MV-4-11 (cell line): ENCODE data around the gene JAM3.

Experiments used
- DNase-seq: peaks from one replicate; lab custom pipeline; 2025; lab: John Stamatoyannopoulos, UW

JAM3 gene

DNA sequence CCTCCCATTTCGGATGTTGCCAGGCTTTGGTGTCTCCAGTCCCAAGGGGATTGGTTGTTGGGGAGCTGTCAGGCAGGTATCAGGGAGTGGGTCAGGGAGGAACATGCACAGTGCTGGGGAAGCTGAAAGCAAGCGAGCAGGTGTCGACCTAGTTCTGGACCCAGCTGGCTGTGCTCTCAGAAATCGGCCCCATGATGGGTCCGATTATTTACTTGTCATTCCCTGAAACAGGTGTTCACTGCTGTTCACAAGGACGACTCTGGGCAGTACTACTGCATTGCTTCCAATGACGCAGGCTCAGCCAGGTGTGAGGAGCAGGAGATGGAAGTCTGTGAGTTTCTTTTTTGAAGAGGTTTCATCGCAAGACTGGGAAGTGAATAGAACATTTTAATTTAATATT is 76.8 kb downstream of the JAM3 start:
- DNase-seq, result no peak

DNA sequence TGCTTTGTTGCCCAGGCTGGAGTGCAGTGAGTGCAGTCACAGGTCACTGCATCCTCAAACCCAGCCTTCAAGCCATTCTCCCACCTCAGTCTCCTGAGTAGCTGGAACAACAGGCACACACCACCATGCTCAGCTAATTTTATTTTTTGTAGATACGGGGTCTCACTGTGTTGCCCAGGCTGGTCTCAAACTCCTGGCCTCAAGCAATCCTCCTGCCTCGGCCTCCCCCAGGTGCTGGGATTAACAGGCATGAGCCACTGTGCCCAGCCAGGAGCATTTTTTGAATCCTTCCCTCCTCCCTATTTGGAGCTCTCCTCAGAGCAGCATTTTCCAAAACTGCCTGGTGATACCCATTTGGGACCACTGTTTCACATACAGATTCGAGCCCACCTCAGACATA is 77.7 kb downstream of the JAM3 start:
- DNase-seq, result no peak

DNA sequence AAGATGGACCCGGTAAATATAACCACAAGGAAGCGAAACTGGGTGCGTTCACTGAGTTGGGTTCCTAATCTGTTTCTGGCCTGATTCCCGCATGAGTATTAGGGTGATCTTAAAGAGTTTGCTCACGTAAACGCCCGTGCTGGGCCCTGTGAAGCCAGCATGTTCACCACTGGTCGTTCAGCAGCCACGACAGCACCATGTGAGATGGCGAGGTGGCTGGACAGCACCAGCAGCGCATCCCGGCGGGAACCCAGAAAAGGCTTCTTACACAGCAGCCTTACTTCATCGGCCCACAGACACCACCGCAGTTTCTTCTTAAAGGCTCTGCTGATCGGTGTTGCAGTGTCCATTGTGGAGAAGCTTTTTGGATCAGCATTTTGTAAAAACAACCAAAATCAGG is 80.5 kb downstream of the JAM3 start:
- DNase-seq, result peak; percentile 29

DNA sequence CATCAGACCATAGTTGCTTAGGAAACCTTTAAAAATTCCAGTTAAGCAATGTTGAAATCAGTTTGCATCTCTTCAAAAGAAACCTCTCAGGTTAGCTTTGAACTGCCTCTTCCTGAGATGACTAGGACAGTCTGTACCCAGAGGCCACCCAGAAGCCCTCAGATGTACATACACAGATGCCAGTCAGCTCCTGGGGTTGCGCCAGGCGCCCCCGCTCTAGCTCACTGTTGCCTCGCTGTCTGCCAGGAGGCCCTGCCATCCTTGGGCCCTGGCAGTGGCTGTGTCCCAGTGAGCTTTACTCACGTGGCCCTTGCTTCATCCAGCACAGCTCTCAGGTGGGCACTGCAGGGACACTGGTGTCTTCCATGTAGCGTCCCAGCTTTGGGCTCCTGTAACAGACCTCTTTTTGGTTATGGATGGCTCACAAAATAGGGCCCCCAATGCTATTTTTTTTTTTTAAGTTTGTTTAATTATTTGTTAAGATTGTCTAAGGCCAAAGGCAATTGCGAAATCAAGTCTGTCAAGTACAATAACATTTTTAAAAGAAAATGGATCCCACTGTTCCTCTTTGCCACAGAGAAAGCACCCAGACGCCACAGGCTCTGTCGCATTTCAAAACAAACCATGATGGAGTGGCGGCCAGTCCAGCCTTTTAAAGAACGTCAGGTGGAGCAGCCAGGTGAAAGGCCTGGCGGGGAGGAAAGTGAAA is 81.5 kb downstream of the JAM3 start:
- peak; percentile 19 for DNase-seq

DNA sequence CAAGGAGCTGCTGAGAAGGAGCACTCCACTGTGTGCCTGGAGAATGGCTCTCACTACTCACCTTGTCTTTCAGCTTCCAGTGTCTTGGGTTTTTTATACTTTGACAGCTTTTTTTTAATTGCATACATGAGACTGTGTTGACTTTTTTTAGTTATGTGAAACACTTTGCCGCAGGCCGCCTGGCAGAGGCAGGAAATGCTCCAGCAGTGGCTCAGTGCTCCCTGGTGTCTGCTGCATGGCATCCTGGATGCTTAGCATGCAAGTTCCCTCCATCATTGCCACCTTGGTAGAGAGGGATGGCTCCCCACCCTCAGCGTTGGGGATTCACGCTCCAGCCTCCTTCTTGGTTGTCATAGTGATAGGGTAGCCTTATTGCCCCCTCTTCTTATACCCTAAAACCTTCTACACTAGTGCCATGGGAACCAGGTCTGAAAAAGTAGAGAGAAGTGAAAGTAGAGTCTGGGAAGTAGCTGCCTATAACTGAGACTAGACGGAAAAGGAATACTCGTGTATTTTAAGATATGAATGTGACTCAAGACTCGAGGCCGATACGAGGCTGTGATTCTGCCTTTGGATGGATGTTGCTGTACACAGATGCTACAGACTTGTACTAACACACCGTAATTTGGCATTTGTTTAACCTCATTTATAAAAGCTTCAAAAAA is 82.3 kb downstream of the JAM3 start:
- DNase-seq, result no peak

DNA sequence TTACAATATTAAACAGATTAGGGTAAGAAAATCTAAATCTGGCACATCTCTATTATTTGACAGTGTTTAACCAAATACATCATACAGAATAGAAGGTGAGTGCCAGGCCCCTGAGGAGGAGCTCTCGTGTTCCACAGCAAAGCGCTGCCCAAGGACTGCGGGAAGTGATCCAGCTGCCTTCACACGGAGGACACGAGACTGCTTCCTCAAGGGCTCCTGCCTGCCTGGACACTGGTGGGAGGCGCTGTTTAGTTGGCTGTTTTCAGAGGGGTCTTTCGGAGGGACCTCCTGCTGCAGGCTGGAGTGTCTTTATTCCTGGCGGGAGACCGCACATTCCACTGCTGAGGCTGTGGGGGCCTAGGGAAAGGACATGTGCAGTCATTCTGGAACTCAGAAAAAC is 83.8 kb downstream of the JAM3 start:
- DNase-seq, result no peak

DNA sequence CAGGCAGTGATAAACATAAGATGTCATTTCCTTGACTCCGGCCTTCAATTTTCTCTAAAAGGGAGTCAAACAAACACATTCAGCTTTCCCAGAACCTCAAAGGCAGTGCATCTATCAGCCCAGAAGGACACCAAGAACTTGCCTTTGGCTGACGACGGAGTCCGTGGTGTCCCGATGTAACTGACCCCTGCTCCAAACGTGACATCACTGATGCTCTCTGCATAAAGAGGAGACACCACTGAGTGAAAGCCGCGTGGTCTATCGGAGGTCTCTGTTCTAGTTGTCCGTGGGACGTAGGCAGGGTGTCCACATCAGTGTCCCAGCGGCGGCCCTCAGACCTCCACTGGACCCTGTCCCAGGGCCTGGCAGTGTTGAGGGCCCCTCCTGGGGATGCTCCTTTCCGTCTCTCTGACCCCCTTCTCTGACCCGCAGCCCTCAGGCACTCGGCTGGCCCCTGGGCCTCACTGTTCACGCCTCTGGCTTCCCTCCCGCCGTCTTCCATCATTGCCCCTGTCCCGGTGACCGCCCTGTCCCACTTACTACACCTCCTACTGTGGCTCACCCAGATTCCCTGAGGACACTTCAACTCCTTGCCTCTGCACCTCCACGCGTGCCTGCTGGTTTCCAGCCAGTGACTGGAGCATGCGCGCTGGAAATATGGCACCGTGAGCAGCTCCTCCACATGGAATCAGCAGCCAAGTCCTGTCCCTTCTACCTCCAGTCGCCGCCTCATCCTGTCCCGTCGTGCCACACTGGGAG is 84.5 kb downstream of the JAM3 start:
- no peak for DNase-seq

DNA sequence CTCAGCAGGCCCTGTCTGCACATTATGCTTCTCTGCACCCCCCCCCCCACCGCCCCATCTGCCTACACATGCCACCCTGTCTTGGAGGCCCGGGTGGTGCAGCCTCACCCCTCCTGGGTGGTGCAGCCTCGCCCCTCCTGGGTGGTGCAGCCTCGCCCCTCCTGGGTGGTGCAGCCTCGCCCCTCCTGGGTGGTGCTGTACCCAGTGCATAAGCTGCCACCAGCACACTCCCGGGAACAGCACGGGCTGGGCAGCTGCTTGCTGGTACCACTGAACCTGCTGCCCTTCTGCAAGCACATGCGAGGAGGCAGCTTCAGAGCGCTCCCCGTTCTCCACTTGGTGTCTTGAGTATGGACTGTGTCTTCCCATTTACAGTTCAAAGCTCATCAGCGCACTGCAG is 85.6 kb downstream of the JAM3 start:
- DNase-seq, result no peak

DNA sequence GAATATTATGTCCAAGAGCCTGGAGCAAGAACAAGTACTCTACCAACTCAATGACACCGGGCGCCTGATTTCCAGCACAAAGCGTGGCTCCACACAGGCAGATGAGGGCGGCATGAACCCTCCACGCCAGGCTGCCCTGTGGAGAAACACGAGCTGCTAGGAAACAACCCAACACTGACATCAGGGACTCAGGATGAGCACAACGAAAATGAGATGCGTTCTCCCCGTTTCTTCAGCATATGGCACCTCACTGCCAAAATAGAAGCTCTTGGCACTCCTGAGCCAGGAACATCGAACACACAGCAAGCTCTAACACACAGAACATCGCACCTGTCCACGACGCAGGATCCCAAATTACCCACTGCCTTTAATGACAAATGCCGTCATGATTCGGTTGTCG is 86.6 kb downstream of the JAM3 start:
- no peak for DNase-seq

DNA sequence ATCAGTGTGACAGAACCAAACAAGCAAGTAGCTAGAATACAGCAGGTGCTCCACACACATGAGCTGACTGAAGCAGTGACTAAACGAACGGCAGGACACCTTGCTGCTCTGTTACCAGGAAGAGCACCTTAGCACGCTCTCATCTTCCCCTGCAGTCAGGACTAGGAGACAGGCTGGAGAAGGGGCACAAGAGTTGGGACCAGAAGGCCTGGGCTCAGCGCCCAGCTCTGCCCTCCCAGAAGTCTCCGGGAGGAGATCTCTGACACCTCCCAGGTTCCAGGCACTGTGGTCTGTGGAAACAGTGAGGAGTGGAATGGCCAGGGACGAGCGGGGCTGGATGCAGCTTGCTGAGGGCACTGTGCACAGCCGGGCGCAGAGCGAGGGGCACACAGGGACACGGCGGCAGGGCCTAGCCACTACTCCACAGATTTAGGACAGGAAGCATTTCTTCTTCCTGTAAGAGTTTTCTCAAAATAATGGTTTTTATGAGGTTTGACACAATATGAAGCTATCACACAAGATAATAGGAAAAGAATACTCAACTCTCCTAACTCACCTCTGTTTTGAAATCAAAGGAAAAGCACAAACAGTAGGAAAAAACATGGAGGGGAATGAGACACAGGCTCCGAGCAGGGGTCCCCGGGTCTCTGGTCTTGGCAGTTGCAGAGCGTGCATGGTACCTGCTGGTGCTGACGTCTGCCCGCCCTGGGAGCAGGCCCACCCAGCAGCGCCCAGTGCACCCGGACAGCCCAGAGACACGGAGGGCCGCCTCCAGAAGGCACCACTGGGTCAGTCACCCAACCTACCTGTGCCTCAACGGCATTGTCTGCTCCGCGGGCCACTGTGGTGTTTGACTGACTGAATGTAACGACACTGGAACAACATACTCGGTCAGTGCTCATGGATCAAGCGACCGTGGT is 87.3 kb downstream of the JAM3 start:
- no peak for DNase-seq

DNA sequence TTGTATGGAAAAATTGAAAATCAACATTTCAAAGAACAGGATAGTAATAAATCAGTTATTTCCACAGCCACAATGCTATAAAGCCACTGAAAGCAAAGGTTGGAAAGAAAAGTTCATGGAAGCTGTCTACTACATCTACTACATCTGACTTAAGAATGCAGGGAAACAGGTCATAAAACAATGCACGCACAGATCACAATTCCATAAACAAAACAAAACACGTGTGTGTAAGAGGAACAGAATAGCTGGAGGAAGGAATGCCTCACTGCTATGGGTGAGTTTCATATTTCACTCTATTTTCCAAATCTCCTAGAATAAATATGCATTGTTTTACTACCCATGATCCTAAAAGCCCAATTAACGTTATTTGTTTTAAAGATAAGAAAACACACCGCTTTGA is 88.6 kb downstream of the JAM3 start:
- no peak for DNase-seq

DNA sequence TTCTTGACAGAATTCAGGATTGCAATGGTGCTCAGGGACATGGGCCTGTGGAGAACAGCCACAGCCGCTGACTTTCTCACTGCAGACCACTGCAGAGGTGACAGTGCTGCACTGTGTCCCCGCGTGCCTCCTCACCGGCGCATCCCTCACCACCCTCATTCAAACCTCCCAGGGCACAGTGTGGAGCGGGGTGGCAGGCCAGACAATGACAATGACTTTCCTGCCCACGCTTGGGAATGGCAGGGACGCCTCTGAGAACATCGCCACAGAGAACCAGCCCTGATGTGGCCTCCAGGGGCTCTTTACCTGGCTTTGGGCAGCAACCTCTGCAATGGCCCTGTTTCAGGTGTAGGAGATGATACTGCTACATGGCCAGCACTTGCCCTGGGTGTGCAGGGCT is 89.2 kb downstream of the JAM3 start:
- no peak for DNase-seq

DNA sequence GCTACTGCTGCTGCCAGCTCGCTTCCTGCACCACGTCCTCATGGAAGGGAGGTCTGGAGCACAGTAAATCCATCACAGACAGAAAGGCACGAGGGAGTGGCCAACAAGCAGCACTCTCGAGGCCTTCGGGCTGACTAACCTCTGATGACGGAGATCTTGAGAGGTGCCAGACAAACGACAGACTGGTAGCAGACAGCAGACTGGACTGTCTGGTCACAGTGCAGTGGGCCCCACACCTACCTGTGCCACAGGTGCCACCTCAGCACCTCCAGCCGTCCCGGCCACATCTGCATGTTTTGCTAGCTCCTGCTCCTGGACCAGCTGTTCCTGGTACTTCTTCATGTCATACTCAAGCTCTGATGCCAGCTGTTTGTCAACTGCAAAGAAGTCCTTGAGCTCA is 90.8 kb downstream of the JAM3 start:
- DNase-seq, result no peak

DNA sequence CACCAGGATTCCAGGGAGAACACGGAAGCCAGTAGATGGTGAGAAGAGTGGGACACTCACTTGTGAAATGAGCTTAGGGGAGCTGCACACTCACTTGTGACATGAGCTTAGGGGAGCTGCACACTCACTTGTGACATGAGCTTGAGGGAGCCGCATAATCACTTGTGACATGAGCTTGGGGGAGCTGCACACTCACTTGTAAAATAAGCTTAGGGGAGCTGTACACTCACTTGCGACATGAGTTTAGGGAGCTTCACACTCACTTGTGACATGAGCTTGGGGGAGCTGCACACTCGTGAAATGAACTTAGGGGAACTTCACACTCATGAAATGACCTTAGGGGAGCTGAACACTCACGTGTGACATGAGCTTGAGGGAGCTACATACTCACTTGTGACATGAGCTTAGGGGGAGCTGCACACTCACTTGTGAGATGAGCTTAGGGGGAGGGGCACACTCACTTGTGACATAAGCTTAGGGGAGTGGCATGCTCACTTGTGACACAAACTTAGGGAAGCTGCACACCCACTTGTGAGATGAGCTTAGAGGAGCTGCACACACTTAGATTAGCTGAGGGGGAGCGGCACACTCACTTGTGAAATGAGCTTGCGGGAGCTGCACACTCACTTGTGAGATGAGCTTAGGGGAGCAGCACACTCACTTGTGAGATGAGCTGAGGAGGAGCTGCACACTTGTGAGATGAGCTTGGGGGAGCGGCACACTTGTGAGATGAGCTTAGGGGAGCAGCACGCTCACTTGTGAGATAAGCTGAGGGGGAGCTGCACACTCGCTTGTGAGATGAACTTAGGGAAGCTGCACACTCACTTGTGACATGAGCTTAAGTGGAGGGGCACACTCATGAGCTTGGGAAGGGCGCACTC is 95.9 kb downstream of the JAM3 start:
- DNase-seq, result no peak

DNA sequence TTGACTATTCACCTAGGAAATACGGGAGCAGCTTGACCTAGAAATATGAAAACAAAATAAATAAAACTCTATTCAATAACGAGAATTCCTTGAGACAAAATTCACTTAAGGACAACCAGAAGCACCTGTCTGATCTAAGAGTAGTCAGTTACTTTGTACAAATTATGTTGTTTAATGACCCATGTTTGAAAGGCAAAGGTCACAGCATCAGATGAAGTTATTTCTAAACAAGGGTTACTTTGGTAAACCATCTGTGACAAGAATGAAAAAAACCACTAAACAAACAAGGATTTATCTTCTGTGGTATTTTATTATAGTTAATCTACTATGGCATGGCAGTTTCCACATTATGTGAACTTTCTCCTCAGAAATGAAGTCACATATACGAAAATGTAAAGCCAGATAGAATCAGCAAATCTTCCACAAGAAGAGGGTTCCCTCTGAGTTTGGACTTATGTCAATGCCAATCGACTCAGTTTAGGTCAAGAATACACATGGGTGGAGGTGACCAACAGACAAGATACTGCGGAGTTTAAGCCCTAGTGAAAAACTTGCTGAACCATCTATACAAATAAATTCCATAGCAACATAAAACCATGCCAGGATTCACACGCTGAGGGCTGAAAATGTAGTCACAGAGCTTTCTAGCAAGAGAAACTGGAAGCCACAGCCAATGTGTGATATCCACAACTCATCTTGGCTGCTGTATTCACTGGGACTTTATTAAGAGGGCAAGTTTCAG is 101.5 kb downstream of the JAM3 start:
- no peak for DNase-seq

DNA sequence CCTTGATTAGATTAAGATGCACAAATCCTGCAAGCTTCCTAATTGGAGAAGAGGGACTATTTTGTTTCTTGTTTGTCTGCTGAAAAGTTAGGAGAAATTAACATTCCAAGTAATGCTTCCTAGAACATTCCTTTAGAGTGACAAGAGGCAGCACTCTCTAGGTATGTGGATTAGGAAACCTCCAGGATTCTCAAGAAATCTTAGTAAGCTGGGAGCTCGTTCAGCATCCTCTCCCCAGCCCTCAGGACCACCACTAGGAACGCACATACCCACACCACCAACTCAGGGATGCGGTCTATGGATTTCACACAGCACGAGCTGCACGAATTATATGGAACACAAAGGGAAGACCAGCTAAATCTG is 102.0 kb downstream of the JAM3 start:
- no peak for DNase-seq

DNA sequence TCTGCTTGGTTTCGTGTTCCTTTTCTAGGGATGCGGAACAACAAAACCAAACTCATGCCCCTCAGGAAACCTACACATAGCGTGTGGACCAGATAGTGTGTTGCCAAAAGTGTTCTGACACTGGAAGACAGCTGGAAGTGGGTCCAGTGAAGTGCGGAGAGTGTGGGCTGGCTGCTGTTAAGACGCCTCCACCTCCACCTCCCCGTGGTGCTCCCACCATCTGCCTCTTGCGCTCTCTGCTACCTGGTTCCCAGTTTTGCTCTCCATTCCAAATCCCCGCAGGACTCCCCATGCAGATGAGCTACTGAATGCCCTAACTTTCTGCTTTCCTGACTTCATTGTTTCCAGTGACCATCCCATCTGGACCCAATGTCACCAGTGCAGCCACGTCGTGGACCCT is 103.1 kb downstream of the JAM3 start:
- no peak for DNase-seq

DNA sequence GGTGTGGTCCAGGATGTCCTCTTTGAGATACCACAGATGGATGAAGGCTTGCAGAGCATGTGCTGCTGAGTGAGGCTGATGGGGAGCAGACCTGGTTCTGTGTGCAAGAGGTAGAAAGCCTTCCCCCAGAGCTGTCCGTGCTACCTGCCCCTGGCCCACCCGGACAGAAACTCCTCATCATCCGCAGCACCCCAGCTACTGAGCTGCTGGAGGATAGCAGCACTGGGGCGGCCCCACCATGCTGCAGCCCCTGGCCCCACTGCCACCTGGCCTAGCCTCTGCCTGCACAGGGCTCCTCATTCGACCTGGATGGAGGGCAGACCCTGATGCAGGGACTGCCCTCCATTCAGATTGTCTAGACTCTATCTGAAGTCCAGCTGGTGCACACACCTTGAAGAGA is 104.4 kb downstream of the JAM3 start:
- DNase-seq, result no peak

DNA sequence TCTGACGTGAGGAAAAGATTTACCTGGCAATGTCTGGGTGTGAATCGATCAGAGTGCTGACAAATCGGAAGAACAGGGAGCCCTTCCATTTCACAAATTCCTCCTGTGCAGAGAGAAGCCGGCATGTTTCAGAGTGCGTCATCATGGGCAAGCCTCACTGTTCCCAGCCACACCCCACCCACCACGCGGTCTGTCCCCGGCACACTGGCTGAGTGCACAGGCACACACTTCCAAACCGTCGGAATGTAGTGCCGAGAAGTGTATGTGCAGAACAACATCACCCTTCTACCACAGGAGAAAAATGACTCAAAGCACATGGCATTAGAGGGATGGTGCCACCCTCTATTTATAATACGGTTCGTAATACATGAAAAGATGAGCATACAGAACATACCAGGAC is 107.4 kb downstream of the JAM3 start:
- no peak for DNase-seq

DNA sequence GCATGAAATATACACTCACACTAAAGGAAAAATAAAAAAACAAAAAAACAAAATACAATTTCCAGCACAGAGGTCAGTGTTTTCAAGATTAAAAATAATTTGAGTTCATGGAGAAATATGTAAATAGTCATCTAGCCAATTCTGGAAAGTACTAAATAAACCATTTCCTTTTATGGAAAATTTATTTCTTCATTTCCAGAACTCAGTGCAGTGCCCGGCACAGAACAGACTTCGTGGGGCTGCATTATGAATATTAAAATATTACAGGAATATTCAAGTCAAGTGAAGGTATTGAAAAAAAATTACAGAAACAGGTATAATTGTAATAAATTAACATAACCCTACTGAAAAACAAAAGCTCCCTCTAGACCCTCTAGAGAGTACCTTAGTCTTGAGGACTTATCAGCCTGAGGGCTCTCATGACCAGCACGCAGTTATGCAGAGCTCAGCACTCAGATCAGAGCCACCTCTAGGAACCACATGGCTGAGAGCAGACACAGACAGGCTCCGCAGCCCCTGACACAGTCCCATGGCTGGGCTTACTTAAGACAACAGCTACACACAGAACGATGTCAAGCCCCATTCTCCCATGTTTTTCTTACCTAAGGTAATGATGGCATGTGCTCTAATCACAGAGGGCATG is 109.3 kb downstream of the JAM3 start:
- no peak for DNase-seq
